Regular cardiac myocyte (primary cell): ENCODE data around the gene SKAP1. TPM values are rescaled to one million over a fixed set of nuclear protein-coding genes. Genes with fewer than 3 reads are reported as not detected.

Experiments
- total RNA-seq: library from RNA; depleted of rRNA; stranded (reverse); fragments of >200 nt; gene quantifications from 2 replicates; pipeline ENCODE4 v1.2.3, GENCODE V29; 2014

Gene SKAP1
- 0.56 TPM in 1 of 2 replicates, not detected in the other for total RNA-seq

GRCh38 chr17:48429638-48430586, at the start of gene SKAP1:
TSS of gene SKAP1 (minus strand) at chr17:48430214.

GRCh38 chr17:48107137-48108055, 322.6 kb downstream of the SKAP1 start, which contains the start of gene SNX11:
TSS of gene SNX11 (plus strand) at chr17:48107766. CDS start at chr17:48112044, 4,278 bp downstream.

GRCh38 chr17:48101012-48101720, 328.8 kb downstream of the SKAP1 start, which contains the start of gene CBX1:
TSS of gene CBX1 (minus strand) at chr17:48101478. CDS start at chr17:48077004, 24,474 bp downstream.

Other genes starting within 250 kb of the SKAP1 start
- 0.19 TPM in 1 of 2 replicates, not detected in the other for gene HOXB1, start 100.8 kb upstream of the SKAP1 start, total RNA-seq
- gene HOXB2, start 114.9 kb upstream of the SKAP1 start, total RNA-seq: 3.1 and 6.5 TPM in 2 replicates
- 0.85 and 0.96 TPM in 2 replicates for gene HOXB4, start 148.1 kb upstream of the SKAP1 start, total RNA-seq
- 0.85 and 3.5 TPM in 2 replicates for gene HOXB3, start 160.0 kb upstream of the SKAP1 start, total RNA-seq
- gene HOXB5, start 163.6 kb upstream of the SKAP1 start, total RNA-seq: under 0.01 TPM in 1 of 2 replicates, not detected in the other
- 0.28 and 0.38 TPM in 2 replicates for gene HOXB6, start 174.8 kb upstream of the SKAP1 start, total RNA-seq
- 0.28 and 0.38 TPM in 2 replicates for gene HOXB7, start 180.8 kb upstream of the SKAP1 start, total RNA-seq
- gene HOXB8, start 185.1 kb upstream of the SKAP1 start, total RNA-seq: under 0.01 TPM in 2 replicates
- gene HOXB9, start 196.1 kb upstream of the SKAP1 start, total RNA-seq: under 0.01 and 0.19 TPM in 2 replicates